GM21423 (cell line): ENCODE data around the gene BCAS3.
"Not testable (repeated sequence)": the region's sequence is repeated elsewhere in the genome, so short reads cannot be mapped to it uniquely, and the experiment has no call there.

ENCODE experiments used
- ATAC-seq: cut with Tn5 transposase; IDR thresholded peaks from one replicate; pipeline ENCODE4 v1.9.1; 2021; ENCODE audit warnings: mild to moderate bottlenecking, moderate library complexity; ENCODE audit not compliant: unreplicated experiment

BCAS3 gene

DNA sequence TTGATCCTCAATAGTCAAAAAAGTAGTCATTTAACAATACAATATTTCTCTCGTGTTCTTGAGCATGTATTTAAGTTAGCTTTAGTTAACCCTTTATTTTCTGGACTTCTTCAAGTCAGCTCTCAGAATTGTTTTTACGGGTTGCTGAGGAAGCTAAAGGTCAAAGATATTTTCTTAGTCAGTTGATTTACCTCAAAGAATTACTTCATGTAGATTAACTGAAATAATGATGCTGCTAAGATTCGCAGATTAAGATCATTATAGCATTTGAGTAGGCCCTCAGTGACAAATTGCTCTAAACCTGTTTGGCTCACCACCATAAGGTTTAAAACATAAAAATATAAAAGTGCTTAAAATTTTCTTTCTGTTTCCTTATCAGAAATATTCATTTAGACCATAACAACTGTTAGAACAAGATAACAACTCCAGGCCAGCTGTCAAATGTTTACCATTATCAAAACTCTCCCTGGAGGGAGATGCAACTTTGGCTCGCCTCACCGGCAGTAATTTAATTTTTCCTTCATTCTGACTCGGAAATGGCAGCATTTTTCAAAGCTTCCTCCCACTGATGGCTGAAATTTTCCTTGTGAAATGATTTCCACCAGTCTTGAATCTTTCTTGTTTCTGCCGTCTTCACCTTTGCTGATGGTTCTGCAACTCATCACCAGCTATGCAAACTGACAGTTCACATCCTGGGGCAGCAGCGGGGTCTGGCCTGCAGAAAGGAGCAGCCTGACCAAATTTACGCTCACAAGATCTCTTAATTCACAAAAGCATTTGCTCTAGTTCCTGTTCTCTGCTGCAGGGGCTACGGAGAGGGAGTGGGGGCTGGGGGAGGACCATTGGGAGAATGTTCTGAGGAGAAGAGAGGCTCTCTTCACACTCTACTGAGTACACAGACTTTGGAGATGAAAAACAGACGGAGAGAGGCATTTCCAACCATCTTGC, 467.2 kb downstream of the BCAS3 start:
- no peak for ATAC-seq

DNA sequence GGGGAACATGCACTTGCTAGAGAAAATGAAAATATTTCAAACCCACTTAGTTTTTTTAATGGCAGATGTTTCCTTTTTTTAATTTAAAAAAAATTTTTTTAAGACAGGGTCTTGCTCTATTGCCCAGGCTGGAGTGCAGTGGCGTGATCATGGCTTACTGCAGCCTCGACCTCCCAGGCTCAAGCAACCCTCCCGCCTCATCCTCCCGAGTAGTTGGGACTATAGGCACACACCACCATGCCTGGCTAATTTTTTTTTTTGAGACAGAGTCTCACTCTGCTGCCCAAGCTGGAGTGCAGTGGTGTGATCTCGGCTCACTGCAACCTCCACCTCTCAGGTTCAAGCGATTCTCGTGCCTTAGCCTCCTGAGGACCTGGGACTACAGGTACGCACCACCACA, 469.2 kb downstream of the BCAS3 start:
- not testable (repeated sequence) for ATAC-seq

DNA sequence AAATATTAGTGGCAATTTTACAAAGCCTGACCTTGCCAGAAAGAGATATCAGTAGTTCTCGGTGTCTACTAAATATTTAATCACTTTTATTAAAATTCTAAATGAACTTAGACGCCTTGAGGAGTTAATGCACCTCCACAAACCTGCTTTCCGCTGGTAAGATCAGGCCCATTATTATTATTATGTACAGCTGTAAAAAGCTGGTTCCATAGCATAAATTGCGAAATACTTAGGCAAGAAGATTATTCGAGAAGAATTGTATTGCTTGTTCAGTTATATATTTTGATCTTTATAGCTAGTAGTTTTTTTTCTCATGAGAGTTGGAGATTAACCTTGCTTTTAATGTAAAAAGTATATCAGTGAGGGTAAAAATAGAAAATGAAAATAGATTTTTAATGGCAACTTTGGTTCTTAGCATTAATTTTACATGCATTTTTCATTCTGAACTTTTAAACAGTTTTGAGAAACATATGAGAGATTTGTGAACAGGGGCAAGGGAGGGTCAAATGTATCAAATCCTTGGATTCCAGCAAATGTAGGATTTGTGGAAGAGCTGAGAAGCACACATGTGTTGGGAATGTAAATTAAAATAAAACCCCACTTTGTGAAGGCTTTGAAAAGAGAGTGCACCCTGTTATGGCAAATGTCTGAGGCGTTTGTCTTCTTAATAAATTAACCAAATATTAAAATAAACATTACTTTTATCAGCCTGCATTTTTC, 471.6 kb downstream of the BCAS3 start:
- ATAC-seq, result no peak

DNA sequence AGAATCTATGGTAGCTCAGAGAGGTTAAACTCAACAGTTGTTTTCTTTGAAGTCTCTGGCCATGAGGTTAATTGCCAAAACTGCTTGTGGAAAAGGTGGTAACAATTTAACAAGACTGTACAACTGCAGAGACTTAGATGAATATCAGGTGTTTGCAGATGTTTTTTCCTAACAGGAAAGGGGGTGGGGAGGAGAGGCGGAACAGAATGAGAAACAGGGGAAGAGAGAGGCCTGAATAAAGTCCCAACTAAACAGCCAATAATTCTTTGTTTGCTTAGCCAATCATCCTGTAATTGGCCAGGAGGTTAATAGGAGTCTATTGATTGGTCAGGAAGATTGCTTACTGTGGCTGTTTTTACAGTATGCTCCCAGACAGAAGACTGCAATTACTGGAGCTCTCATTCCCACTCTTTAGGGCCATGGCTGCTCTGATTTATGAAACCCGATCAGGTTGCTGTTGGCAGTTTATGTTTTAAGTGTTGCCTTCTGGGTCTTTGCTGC, 472.3 kb downstream of the BCAS3 start:
- no peak for ATAC-seq

DNA sequence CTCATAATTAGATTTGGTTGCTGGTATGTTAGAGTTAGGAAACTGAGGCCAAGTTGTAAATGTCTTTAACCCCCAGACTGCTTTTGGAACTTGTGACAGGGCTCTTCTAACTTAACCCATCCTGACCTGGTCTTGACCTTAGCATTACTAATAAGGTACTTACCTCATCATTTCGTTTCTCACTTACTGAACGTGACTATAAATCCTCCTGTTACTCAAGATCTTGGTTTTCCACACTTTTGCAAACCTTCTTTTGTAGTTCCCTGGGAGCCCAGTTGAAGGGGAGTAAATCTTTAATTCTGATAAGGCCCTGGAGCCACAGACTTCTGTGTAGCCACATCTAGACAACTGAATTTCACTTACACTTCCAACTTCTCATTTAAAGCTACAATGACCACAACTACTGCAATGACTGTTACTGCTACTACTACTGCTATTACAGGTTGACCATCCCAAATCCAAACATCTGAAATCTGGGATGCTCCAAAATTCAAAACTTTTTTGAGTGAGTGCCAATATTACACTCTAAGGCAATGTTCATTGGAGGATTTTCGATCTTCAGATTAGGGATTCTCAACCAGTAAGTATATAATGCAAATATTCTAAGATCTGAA, 473.1 kb downstream of the BCAS3 start:
- no peak for ATAC-seq

DNA sequence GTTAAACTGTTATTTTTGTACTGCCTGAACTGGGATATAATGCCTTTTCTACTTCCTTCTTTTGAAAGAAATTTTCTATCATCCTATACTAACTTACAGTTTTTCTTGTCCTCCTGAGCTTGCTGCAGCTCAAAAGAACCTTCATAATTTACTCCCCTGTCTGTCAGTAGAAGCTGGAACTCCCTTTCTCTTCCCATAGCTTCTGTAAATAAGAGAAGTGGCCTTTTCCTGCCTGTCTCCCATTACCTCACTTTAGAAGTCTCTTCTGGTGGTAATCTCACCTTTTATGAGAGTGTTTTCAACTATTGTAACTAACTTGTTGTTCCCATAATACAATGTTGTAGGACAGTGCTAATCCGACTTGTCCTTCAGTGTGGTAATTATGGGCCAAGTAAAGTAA, 475.2 kb downstream of the BCAS3 start:
- no peak for ATAC-seq

DNA sequence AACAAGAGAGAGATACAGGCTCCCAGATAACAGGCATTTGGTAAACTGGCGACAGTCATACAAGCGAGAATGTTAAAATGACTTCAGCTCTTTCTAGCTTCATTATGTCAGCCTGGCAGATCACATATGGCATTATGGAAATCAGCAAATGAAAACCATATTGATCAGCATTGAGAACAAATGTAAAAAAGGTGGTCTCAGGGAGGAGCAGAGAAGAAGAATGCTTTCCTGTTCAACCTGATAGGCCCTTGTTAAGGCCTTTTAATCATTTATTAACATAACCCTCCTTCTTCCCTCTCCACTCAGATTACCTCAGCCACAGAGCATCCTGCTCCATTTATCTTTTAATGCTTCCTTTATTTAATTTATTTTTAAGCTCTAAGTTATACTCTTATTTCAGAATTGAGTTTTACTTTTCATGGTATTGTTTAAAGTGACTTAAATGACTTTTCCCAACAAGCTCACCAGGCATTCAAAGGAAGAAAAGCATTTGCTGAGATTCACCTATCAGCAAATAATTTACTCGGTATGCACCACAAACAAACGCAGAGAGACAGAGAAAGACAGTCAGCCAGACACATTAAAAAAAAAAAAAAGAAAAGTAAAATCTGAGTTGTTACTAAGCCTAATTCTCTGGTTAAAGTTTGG, 478.1 kb downstream of the BCAS3 start:
- ATAC-seq, result no peak

DNA sequence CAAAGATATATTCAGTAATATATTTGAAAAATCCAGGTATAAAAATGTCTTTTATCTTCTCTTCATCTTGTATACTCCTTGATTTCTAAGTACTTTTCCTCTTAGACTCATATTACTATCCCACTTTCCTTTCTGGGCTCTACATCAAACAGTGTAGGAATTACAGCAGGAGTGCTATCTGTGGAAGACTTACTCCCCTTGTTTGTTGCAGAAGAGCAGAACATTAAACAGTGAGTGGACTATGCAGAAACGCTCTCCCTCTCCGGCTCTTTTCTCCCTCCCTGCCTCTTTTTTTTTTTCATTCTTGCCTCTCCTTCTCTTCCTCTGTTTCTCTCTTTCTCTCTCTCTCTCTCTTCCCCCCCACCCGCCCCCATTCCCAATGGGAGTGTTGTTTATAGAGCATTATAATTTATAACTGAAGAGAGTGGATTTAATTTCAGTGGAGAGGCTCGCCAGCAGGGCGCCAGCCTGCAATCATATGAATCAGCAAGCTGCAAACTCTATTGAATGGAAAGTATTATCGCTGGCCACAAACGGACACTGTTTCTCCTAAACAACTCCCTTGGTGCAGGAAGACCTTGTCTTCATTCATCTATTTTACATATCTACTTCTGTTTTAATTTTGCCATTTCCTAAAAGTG, 479.7 kb downstream of the BCAS3 start:
- no peak for ATAC-seq

DNA sequence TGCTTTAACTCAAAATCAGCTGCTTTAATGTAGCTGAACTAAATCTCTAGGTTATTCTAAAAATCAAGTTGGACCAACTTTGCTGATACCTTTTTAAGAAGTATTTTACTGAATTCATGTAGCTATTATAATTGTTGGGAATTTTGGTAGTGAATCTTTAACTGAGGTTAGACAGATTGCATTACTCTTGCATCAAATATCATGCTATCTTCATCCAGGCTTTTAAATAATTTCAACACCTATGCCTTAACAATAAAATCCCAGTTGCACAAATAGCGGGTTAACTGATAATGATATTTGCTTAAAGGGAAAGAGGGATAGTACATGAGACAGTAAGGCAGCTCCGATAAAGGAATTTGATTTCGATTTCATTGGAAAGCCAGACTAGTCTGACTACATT, 480.7 kb downstream of the BCAS3 start:
- no peak for ATAC-seq

DNA sequence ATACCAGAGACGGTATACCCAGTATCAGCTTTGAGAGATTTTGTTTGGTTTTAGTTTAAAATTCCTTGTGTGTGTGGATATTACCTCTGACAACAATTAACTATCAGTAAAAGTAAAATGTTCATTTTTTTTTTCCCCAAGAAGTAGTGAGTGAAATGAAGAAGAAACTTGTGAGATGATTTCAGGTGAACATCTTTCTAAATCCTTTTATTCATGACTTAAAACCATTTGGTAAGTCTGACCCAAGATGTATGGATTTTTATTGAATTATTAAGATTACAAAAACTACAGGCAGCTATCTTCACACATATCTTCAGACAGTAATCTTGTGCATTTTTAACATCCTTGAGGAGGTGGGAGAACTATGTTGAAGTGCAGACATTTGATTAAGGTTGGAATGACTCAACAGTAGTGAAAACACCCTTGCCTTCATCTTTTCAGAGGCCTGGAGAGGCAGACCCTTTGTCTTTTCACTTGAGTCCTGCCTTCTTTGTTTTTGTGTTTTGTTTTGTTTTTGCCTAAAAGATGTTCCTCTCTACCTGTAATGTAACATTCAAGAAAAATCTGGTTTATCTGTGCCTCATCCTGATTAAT, 481.7 kb downstream of the BCAS3 start:
- ATAC-seq, result no peak

DNA sequence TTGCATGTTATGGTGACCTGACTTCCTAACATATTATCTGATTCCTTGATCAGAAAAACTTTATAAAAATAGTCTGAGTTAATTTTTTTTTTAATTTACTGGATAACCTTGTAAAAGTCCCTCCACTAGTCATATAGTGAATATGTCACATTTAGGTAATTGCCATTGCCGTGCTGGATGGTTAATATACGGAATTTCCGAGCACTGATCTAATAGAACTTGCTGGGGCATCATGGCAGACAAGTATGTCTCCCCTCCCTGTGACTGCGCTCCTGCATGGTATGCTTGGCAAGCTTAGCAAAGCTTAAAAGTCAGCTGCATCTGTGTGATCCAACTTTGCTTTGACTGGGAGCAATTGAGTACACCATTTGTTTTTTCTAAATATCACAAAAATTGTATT, 482.6 kb downstream of the BCAS3 start:
- ATAC-seq, result no peak

DNA sequence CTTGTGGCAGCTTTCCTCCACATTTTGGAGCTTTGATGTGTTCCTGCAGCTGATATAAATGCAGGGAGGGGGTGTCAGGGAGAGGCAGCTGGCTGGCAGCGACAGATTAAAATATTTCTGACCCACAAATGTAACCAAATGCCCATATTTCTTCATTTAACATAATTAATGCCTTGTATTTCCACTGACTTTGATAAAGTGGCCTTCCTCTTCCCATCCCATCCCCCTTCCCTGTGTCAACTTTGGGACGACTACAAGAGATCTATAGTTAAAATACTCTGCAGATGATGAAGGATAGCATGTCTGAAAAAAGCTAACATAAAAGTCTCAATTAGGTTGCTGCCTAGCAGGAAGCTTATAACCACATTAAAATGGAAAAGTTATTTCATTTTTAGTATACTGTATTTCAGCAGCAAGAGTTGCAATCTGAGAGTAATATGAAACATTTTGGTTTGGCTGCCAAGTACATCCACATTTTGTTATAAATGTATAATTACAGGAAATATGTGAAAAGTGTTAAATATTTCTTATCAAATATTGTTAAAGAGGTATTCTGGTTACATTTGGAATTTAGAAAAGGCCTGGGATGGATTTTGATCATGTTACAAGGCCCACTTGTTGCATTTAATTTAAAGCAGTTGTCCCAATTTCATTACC, 483.3 kb downstream of the BCAS3 start:
- no peak for ATAC-seq

DNA sequence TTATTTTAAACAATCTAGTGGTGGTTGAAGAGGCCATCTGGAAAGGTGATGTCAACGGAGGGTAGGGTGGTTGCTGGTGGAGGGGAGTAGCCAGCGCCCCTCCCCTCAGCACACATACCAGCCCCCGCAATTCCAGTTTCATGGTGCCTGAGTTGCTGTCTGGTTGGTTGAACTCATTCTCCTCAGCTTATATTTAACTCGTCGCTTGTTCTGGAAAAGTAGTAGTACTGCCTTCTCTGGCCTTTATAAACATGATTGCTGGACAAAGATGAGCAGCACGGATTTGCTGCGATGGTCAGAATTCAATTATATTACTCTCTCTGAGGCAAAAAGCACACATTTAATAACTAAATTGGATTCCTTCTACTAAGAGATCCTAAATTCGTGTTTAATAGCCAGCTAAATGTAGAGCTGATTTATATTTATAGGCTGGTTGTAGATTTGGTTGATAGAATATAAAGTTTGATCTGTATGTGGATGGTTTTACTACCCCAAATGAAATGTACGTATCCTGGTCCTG, 484.0 kb downstream of the BCAS3 start:
- no peak for ATAC-seq

DNA sequence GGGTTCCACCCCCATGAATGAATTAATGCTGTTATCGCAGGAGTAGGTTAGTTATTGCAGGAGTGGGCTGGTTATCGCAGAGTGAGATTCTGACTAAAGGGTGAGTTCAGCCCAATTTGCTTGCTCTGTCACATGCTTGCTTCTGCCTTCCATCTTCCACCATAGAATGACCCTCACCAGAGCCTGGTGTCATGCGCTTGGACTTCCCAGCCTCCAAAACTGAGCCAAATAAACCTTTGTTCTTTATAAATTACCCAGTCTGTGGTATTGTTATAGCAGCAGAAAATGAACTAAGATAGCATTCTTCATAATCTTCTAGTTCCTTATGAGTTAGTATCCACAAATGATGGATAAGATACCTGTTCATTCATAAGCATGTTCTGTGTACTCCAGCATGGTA, 486.9 kb downstream of the BCAS3 start:
- no peak for ATAC-seq

DNA sequence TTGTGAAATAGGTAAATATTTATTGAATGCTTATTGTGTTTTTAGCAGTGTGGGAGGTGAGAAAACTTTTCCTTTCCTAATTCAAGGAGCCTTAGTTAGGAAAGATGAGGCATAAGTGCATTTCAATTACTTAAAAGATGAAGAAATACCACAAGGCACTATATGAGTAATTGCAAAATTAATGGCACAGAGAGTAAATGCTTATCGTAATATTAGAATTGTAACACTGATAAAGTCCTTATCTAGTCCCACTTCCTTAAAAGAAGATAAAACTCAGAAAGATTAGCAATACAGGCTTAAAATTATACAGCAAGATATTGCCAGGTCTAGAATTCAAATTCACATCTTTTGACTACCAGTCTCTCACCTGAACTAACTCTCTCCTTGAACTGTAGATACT, 489.4 kb downstream of the BCAS3 start:
- no peak for ATAC-seq

DNA sequence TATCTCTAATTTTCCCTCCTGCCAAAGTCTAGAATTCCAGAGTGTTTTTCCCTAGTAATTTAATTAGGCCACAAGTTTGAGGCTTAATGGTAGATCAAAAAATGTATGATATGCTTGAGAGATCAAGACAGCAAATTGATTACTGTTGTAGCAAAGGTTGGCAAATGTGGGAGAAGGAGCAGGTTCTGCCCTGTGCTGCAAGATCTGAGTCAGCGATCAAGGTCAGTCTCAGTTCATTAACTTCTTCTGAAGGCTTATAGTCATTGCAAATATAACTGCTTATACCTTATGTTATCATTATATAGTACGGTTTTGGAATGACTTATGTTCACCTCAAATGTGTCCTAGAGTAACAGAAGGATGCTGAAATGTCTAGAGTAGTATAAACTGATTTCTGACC, 490.9 kb downstream of the BCAS3 start:
- ATAC-seq, result no peak

DNA sequence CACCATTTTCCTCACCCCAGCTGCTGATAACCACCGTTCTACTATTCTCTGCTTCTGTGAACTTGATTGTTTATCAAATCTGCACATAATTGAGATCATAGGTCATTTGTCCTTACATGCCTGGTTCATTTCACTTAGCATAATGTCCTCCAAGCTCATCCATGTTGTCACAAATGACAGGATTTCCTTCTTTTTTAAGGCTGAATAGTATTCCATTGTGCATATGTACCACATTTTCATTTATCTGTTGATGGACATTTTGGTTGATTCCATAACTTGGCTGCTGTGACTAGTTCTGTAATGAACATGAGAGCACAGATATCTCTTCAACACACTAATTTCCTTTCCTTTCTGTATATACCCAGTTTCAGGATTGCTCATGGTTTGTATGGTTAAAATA, 496.7 kb downstream of the BCAS3 start:
- ATAC-seq, result no peak

DNA sequence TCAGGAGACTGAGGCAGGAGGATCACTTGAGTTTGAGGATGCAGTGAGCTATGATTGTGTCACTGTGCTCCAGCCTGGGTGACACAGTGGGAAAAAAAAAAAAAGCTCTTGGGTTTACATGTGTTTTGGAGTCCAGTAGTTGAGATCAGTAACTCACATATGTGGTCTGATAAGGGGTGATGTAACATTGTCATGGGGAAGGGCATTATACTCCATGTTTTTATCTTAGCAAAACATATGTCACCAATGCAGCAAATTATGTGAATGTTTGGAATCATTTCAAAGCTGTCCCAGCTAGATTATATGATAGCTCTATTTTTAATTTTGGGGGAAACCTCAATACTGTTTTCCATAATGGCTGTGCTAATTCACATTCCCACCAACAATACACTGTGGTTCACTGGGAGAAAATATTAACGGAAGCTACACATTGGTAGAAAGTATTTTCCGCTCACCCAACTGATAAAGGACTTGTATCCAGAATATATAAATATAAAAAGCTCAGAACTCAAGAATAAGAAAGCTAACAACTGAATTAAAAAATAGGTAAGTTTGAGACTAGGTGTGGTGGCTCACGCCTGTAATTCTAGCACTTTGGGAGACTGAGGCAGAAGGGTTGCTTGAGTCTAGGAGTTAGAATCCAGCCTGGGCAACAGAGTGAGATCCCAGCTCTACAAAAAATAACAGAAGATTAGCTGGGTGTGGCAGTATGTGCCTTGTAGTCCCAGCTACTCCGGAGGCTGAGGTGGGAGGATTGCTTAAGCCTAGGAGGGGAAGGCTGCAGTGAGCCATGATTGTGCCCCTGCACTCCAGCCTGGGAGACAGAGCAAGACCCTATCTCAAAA, 497.9 kb downstream of the BCAS3 start:
- no peak for ATAC-seq

DNA sequence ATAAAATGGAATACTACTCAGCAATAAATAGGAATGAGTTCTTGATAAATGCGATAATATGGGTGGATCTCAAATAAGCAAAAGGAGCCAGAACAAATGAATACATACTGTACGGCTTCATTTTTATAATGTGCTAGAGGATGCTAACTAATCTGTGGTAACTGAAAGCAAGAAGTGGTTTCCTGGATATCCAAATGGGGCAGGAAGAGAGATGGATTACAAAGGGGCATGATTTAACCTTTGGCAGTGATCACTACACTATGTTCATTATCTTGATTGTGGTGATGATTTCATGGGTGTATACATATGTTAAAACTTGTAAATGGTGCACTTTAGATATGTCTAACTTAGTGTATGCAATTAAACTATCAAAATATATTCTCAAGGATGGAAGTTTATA, 499.7 kb downstream of the BCAS3 start:
- ATAC-seq, result no peak
